T follicular helper cell (primary cell): Measurements from ENCODE around the gene OR4D2.

ENCODE experiments used
- DNase-seq: peaks from one replicate; pipeline ENCODE4 v3.0.0-alpha.2; 2020; ENCODE audit warnings: low read depth

OR4D2 gene

DNA sequence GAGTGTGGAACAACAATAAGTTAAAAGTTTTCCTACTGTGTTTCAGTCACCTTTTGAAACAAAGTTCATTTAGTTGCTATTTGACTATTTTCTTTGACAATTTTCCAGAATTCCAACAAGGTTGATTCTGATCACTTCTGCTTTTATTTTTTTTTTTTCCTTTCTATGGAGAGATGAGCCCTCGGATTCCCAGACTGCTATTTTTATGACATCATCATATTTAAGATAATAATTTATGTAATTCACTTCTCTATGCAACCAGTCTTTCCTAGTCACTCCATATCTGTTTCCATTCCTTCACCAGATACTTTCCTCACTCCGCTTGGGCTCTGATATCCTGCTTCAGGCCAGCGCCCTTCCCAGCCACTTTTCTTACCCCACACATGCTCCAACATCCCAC lies 8.1 kb downstream of the OR4D2 start:
- no peak for DNase-seq

DNA sequence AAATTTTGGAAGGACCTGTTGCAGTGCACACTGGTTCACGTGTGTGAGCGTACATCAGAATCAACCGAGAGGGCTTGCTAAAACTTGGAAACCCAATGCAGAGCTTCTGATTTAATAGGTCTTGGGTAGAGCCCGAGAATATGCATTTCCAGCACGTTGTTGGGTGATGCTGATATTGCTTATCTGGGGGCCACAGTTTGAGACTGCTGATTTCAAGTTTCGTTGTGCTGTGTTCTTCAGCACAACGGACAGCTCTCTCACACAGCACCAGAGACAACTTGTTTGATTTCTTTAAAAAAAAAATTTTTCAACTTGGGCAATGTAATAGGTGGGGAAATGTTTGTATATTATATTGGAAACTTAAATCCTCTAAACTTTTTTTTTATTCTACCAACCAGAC lies 9.4 kb downstream of the OR4D2 start:
- DNase-seq: no peak

DNA sequence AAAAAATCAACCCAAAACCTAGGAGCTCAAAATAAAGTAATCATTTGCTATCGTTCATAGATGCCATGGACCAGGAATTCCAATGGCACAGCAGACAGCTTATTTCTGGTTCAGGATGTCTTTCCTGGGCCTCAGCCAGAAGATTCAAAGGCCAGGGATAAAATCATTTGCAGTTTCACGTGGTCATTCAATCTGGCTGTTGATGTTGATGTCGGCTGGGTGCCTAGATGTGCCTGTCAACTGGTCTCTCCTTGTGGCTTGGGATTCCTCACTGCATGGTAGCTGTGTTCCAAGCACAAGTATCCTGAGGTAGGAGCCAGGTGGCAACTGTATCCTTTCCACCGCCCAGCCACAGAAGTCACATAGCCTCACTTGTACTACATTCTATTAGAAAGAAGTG lies 15.0 kb downstream of the OR4D2 start:
- DNase-seq: no peak

DNA sequence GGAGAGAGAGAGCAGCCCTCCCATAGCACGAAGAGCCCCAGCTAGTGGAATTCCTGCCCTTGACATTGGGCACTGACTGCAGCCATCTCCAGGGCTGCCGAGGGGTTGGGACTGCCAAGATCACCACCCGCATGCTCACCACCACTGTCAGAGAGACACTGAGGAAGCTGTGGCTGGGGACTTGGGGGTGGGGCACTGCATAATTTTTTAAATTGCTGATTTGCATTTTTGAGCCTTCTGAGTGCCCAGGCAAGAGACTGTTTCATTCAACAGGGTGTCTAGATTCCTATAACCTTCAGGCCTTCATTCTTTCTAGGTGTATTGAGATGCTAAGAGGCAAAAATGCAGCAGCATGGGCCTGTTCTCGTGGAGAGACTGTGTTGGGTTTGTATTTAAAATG lies 16.7 kb downstream of the OR4D2 start:
- no peak for DNase-seq

DNA sequence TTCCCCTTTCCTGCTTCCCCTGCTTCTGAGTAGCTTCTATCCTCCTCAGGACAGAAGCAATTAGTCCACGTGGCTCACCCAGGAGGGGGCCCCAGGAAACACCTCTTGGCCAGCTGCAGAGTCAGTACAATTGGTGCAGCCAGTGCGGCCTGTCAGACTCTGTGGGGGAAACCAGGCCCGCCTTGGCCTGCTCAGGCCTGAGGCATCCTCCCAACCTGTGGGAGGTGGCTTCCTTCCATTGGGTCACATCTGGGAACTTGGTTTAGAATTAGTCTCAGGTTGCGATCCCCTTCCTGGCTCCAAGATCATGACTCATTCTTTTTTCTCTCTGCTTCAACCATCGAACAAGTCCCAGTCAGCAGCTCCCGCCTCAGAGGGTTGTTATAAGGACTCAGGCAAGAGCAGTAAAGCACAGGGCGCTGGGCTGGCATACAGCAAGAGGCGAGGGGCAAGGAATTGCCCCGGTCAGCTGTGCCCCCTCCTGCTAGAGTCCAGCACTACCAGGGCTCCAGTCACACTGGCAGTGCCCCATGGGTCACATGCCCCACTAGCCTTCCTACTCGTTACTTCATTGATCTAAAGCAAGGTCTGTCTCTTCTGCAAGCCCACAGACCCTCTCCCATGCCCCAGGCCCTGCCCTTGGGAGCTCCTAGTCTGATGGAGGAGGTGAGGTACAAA lies 17.7 kb downstream of the OR4D2 start:
- DNase-seq: no peak

DNA sequence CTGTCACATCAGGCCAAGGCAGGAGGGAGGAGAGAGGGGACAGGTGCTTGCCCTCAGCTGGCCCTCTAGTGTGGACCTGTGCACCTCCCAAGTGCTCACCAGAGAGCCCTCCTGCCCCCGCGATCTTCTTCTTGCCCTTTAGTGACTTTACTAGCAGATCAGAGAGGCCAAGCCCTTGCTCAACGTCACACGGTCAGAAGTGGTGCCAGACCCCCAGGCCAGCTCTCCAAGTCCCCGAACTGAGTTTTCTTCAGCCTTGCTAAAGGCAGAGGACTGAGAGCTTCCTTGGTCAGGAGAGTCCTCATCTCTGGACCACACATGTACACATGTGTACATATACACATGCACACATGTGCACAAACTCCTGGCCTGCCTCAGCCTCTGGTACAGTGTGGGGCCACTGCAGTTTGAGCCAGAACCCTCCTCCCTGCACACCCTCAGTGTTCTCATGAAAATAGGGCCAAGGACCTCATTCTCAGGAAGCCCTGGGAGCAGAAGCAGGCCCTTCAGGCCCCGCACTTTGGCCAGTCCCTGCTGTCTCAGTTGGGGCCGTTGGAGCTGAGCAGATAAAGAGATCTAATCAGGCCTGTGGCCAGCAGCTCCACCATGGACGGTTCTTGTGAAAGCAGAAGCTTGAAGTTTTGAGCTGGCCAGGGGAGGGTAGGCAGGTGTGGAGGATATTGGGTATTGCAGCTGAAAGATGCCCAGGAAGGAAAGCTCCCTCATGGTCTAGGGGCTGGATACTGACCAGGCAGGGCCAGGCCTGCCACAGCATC lies 18.4 kb downstream of the OR4D2 start:
- no peak for DNase-seq

DNA sequence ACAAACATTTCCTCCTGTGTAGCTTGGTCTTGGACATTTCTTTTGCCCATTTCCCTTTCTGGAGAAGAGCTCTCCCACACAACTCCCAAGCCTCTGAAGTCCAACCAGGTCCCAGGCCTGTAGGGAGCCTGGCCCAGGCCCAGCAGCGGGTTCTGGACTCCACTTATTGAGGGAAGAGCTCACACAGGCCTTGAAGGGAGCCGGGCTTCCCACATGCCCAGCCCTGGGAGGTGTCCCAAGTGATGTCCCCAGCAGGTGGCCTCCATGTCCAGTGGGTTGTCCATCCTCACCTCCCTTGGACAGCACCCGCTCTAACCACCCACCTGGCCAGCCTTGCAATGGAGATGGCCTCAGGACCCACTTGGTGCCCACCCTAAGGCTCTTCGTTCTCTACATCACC lies 19.8 kb downstream of the OR4D2 start:
- DNase-seq: no peak

DNA sequence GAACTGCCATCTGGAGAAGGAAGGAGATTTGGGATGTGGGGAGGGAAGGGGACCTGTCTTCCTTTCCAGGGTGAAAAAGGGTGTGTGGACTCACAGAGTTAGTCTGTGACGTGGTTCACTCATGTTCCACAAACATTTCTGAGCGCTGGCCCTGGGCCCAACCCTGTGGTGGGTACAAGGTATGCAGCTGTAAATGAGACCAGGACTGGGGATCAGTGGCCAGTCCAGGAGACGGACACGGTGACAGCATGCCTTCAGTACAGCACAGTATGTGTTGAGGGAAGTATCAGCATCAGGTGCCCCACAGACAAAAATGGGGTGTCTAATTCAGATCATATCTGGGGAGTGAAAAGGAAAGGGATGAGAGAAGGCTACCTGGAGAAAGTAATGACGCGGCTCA lies 20.3 kb downstream of the OR4D2 start:
- no peak for DNase-seq

DNA sequence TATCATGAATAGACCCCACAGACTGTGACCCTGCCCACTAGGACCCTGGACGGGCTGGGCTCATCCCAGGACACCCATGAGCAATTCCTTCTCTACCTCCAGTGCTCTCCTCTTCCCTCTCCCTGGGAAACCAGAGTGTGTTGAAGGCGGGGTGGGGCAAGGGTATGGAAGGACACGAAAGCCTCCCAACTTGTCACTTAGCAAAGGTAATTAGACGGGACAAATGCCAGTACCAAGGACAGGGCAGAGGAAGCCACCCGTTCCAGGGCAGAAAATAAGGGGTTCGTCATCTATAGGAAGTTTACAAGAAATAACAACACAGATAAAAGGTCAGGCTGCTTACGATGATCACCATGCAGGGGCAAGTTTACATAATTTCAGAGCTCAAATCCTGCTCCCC lies 20.9 kb downstream of the OR4D2 start:
- no peak for DNase-seq

DNA sequence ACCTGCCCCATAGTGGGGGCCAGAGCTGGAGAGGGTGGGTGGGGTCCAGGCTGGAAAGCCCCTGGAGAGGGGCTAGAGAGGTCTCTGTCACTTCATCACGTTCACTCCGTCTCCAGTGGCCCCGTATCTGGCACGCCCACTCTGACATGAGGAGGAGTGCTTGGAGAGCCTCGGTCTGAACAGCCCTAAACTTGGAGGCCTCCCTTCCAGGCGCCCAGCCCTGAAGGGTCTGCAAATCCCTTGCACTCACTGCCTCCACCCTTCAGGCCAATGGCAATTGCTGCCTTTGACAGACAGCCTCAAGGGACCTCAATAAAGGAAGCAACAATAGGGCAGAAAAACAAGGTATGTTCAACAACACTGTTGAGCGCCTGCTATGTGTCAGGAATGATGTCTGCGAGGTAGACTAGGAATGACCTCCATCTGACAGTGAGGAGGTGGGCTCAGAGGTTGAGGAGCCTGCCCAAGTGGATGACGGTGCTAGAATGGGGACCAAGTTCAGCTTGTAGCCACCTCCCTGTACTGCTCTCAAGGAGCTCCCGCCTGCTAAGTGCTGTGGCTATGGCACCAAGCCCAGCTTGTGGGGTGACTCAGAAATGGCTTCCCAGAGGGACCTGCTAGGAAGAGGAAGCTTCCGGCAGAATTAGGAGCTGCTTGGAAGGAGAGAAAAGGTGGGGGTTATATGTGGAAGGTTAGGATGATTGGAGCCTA lies 22.8 kb downstream of the OR4D2 start:
- DNase-seq: no peak

DNA sequence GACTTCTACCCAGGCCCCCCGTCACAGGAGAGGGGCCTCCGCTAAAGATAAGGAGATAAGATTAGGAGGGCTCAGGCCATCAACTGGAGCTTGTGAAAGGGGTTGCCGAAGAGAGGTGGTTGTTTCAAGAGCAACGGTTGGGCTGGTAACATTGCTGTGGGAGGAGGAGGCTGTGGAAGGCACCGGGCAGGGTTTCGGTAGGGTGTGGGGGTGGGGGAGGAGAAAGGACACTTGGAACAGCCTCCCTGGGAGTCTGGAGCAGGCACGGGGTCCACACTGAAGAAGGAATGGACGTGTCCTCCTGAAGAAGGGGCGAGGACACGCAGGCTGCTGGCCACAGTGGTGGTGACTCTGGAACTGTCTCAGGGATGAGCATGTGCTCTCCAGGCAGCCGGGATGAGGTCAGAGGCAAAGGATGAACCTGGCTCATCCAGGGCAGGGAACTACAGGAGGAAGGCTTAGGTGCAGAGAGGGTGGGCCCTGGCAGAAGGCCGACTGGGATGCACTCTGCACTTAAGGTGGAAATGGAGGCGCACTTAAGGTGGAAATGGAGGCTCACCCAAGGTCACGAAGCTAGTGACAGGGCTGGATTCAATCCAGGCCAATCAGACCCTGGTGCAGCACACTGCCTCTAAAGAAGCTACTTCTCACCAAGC lies 24.6 kb downstream of the OR4D2 start:
- DNase-seq: no peak

DNA sequence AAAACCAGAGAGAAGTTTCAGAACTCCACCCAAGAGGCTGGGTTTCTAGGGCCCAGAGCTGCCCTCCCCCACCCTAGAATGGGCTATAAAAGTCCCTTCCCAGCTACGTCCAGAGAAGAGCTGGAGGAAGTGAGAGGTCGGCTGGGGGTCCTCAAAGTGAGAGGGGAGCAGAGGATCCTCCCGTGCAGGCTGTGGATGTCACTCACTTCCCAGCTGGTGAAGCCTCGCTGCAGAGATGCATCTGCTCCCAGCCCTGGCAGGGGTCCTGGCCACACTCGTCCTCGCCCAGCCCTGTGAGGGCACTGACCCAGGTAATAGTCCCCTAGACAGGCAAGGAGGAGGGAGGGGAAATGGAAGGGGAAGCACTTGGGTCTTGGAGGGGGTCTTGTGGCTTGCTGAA lies 25.8 kb downstream of the OR4D2 start, which contains the start of gene EPX:
Gene EPX, plus strand, starts transcription at position 115 of the 400 bp plus-strand sequence. Its CDS starts 121 bp downstream, at position 236.
- DNase-seq: no peak

DNA sequence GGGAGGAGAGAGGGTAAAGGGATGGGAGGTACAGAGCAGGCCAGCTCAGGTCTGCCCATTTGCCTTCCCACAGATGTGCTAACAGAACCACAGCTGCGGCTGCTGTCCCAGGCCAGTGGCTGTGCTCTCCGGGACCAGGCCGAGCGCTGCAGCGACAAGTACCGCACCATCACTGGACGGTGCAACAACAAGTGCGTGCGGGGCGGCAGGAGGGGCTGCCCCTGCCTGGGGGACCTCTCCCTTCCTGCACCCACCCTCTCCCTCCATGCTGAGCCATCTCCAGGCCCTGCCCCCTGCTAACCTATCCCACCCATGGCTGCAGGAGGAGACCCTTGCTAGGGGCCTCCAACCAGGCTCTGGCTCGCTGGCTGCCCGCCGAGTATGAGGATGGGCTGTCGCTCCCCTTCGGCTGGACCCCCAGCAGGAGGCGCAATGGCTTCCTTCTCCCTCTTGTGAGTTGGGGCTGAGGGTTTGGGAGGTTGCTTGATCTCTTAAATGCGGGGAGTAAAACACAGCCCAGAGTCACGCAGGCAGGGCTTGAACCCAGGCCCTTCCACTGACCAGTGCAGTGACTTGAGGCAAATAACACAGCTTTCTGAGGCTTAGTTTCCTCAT lies 27.0 kb downstream of the OR4D2 start:
- no peak for DNase-seq

DNA sequence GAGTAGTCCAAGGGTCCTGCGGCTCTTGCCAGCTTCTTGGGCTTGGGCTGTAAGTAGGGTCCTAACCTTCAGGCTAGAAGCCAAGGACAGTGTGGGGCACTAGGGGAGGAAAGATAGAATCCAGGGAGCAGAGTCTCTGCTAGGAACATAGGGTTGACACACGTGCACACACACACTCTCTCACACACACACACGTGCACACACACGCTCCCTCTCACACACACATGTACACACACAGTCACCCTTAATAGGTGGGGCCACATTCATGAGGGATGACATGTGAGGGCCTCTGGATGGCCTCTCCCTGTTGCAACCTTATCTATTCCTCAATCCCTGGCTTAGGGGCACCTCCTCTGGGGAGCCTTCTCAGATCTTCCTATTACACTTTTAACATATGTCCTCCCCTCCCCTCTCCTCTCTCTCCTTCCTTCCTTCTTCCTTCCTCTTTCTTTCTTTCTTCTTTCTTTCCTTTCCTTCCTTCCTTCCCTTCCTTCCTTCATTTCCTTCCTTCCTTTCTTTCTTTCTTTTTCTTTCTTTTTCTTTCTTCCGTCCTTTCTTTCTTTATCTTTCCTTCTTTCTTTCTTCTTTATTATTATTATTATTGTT lies 28.8 kb downstream of the OR4D2 start:
- no peak for DNase-seq

DNA sequence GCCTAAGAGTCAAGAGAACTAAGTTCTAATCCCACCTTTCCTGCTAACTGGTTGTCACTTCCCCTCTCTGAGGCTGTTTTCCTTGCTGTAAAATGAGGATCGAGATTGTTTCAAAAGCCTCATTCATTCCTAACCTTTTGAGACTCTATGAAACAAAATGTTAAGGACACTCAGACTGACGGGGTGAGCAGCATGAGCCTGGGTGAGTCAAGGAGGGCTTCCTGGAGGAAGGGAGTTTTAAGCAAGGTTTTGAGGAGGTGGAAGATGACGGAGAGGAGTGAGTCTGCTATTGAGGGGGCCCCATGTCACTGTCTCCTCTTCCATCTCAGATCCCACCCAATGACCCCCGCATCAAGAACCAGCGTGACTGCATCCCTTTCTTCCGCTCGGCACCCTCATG lies 29.8 kb downstream of the OR4D2 start:
- no peak for DNase-seq

DNA sequence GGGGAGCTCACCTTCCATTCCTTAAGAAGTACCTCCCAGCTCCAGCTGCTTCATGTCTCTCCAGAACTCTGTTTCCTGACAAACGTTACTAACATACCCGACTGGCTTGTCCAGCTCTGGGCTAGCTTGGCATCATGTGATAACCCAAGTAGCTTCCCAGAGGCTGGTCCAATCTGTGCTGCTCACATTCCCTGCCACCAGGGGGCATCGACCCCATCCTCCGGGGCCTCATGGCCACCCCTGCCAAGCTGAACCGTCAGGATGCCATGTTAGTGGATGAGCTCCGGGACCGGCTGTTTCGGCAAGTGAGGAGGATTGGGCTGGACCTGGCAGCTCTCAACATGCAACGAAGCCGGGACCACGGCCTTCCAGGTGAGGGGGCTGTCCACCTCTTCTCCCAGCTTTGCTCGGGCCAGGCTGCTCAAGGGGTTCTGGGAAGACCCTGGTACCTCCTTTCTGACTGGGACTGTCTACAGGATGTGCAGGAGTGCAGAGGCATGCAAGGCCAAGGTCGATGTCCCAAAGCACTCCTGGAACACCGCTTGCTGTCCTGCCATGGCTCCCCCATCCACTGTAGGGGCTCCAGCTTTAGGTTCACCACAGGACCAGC lies 33.3 kb downstream of the OR4D2 start:
- peak; percentile 33 for DNase-seq

DNA sequence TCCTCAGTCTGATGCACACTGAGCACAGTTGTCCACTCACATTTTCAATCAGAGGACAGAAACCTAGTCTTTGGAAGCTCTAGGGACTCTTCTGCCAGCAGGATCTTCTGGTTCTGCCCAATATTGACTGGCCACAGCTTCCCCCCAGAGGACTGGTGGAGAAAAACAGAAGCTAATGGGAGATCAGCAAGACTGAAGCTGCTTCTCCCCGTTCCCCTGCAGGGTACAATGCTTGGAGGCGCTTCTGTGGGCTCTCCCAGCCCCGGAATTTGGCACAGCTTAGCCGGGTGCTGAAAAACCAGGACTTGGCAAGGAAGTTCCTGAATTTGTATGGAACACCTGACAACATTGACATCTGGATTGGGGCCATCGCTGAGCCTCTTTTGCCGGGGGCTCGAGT lies 36.1 kb downstream of the OR4D2 start:
- DNase-seq: no peak

DNA sequence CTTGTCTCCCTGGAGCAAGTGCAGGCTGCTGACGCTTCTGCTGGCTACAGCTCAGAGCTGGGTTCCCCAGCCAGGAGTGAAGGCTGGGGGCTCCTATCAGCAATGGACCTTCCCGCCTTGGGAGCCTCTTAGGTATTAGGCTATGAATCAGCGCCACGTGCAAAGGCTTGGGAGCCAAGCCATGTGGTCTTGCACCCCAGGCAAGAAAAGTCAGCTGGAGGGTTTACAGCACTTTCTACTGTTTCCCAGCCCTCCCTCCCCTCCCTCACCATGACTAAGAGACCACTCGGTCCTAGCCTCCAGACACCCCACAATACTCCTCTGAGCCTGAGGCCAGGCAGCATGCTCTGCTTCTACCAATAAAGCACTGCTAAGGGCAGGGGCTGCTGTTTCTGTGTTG lies 38.0 kb downstream of the OR4D2 start:
- no peak for DNase-seq

DNA sequence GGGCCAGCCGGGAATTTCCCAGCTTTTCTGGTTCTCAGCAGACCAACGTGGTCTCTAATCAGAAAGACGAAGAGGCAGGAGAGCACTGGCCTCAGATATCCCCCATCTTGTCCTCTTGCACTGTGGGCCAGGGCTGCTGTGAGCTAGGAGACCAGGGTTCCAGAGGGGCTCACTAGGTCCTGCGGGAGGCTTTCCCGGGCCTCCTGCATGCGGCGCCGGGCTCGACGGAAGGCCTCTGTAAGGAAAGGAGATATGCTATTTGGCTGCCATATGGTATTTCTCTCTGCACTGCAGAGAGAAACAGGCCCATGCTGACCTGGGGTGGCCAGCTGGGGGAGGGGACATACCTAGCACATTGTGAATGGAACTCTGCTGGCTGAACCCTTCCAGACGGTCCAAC lies 39.2 kb downstream of the OR4D2 start:
- DNase-seq: no peak

DNA sequence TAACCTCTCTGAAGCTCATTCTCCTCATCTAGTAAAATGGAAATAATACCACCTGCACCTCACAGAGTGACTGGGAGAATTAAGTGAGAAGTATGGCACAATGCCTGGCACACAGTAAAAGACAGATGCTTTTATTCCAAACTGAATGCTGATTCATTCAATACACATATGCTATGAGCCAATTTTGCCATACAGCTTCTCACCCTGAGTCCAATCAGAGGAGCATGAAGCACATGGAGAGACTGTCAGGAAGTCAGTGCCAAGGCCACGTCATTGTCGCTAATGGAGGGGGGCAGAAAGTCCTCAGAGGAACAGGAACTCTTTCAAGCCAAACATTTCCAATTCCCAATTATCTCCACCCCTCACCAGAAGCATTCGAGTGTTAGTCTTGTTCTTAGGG lies 40.7 kb downstream of the OR4D2 start:
- DNase-seq: no peak

DNA sequence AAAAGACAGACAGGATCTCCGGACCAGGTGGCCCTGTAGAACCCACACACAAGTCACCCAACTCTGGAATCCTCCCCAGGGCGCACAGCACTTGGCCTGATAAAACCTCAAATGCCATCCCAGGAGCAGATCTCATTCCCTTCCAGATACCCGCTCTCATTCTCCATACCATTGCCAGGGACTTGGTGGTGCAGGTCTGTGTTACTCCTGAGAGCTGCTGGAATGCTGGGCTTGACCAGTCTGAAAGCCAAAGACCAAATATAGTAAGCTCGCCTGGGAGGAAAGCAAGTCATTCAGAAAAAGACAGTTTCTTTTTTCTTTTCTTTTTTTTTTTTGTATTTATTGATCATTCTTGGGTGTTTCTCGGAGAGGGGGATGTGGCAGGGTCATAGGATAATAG lies 41.6 kb downstream of the OR4D2 start:
- no peak for DNase-seq
